B cell (primary cell): ENCODE data around the gene ZNF277.

Experiments used
- CTCF ChIP-seq: fragments of 200-600 bp; IDR thresholded peaks from one replicate; pipeline ENCODE4 v1.8.0; 2022; ENCODE audit warnings: antibody characterized with exemption, mild to moderate bottlenecking
- EZH2 ChIP-seq: IDR thresholded peaks from 2 replicates; pipeline ENCODE4 v1.6.1; 2012; ENCODE audit warnings: borderline replicate concordance, low read depth, mild to moderate bottlenecking, moderate library complexity, low read length; ENCODE audit not compliant: insufficient read depth, poor library complexity, severe bottlenecking

- TF ChIP-seq CTCF (no peak), EZH2 (no peak)
Observed at GRCh38 chr7:112386619-112387018, 180.1 kb downstream of the ZNF277 start.
